Activated CD8-positive, alpha-beta memory T cell treated with anti-CD3 and anti-CD28 coated beads, Interleukin-2, amount 50 U/mL, for 48 hours (primary cell): ENCODE results near the gene DNM3.
"Not testable (repeated sequence)": the region's sequence is repeated elsewhere in the genome, so short reads cannot be mapped to it uniquely, and the experiment has no call there.

Experiments used
- DNase-seq: peaks from one replicate; pipeline ENCODE4 v3.0.0-alpha.2; 2020

The DNM3 gene

GRCh38 chr1:172054172-172054571 lies 212.9 kb downstream of the DNM3 start:
- DNase-seq = no peak

- DNase-seq = not testable (repeated sequence)
Measured at GRCh38 chr1:172055816-172056419, 214.6 kb downstream of the DNM3 start.

- DNase-seq = no peak
Measured at GRCh38 chr1:172068334-172068733, 227.0 kb downstream of the DNM3 start.

GRCh38 chr1:172069051-172069450 lies 227.8 kb downstream of the DNM3 start:
- DNase-seq = no peak

GRCh38 chr1:172069534-172069933 lies 228.2 kb downstream of the DNM3 start:
- DNase-seq = no peak

GRCh38 chr1:172070055-172070454 lies 228.8 kb downstream of the DNM3 start:
- no peak for DNase-seq

- DNase-seq = no peak
Measured at GRCh38 chr1:172071746-172072145, 230.4 kb downstream of the DNM3 start.

- DNase-seq = not testable (repeated sequence)
Measured at GRCh38 chr1:172079859-172080258, 238.6 kb downstream of the DNM3 start.

- no peak for DNase-seq
Measured at GRCh38 chr1:172083191-172083590, 241.9 kb downstream of the DNM3 start.

- no peak for DNase-seq
Measured at GRCh38 chr1:172084876-172085275, 243.6 kb downstream of the DNM3 start.

GRCh38 chr1:172085317-172085716 lies 244.0 kb downstream of the DNM3 start:
- DNase-seq = no peak

- no peak for DNase-seq
Measured at GRCh38 chr1:172086137-172086536, 244.8 kb downstream of the DNM3 start.

GRCh38 chr1:172088256-172088655 lies 247.0 kb downstream of the DNM3 start:
- no peak for DNase-seq

- peak; percentile 61 for DNase-seq
Measured at GRCh38 chr1:172089768-172090510, 248.6 kb downstream of the DNM3 start.

- DNase-seq = no peak
Measured at GRCh38 chr1:172090511-172090817, 249.2 kb downstream of the DNM3 start.

GRCh38 chr1:172095846-172096245 lies 254.5 kb downstream of the DNM3 start:
- no peak for DNase-seq

- no peak for DNase-seq
Measured at GRCh38 chr1:172105230-172105629, 263.9 kb downstream of the DNM3 start.

- no peak for DNase-seq
Measured at GRCh38 chr1:172107316-172107975, 266.1 kb downstream of the DNM3 start.

- no peak for DNase-seq
Measured at GRCh38 chr1:172108161-172108893, 267.0 kb downstream of the DNM3 start.

- DNase-seq = no peak
Measured at GRCh38 chr1:172109359-172109758, 268.1 kb downstream of the DNM3 start.

GRCh38 chr1:172112576-172112975 lies 271.3 kb downstream of the DNM3 start:
- no peak for DNase-seq

- DNase-seq = no peak
Measured at GRCh38 chr1:172117800-172118199, 276.5 kb downstream of the DNM3 start.

GRCh38 chr1:172118618-172119017 lies 277.3 kb downstream of the DNM3 start:
- DNase-seq = no peak

- DNase-seq = no peak
Measured at GRCh38 chr1:172119184-172119583, 277.9 kb downstream of the DNM3 start.
